ENCODE measurements around the gene FNDC11.
"Not testable (repeated sequence)": the region's sequence is repeated elsewhere in the genome, so short reads cannot be mapped to it uniquely, and the experiment has no call there.

FNDC11 gene

GRCh38 chr20:63568986-63569949, 15.3 kb downstream of the FNDC11 start:
- DNase-seq: no peak

DNA sequence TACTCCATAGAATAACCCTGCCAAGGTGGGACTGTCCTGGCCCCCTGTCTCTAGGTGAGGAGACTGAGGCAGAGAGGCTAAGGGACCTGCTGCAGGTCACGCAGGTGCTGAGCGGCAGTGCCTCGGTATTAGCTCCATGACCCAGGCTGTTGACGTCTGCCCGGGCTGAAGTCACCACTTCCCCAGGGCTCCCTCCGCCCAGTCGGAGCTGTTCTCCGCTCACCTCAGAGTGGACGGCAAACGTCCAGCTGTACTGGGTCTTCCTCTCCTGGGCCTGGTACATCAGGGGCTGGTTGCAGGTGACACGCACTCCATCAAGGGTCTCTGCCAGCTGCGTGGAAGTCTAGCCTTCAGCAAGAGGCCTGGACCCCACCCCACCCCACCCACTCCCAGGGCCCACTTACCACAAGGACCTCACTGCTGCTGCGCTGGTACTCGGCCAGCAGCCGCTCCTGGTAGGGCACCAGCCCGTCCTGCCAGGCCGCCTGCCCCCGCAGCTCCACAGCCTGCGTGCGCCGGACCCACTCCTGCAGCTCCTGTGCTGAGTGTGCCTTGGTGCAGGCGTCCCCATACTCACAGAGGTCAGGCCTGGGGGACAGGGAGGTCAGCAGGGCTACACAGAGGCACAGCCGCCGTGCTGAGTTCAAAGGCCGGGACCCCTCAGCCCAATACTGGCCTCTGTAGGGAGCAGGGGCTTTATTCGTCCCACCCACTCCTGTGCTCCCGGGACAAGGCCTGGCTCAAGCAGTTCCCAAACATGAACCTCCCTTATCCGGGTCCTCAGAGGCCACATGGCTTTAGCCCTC, 16.5 kb downstream of the FNDC11 start:
- no peak for DNase-seq

GRCh38 chr20:63571087-63571478, 17.1 kb downstream of the FNDC11 start:
- DNase-seq: not testable (repeated sequence)

GRCh38 chr20:63572071-63572787, 18.3 kb downstream of the FNDC11 start:
- no peak for DNase-seq

DNA sequence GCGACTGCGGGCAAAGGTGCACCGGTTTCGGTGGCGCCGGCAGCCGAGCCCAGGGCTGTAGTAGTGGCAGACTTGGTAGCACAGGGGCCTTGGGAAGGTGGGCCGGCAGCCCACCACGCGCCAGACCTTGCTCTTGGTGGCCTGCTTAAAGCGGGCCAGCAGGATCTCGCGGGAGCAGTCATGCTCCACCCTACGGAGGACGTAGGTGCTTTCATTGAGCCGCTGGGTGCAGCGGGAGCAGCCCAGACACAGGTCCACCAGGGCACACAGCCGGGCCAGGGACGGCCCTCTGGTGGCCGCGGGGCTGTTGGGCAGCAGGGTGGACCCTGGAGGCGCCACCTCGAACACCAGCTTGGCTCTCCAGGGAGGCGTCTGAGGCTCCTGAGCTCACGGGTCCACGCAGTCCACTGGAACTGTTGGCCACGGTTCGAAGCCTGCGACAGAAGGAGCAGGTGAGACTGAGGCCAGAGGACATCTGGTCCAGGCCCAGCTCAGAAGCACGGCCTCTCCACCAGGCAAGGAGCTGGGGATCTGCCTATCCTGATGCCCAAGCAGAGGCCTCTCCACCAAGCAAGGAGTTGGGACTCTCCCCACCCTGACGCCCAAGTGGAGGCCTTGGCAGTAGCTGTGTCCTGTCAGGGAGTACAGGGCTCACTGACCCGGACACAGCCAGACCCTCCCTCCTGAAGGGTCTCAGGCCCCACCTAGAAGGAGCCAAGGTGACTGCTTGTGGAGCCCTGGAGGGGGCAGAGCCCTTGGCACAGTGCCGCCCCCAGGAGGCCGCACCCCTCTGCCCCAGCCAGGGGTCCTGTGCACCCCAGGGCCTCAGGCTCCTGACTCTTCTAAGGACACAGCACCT, 19.1 kb downstream of the FNDC11 start:
- DNase-seq: no peak

DNA sequence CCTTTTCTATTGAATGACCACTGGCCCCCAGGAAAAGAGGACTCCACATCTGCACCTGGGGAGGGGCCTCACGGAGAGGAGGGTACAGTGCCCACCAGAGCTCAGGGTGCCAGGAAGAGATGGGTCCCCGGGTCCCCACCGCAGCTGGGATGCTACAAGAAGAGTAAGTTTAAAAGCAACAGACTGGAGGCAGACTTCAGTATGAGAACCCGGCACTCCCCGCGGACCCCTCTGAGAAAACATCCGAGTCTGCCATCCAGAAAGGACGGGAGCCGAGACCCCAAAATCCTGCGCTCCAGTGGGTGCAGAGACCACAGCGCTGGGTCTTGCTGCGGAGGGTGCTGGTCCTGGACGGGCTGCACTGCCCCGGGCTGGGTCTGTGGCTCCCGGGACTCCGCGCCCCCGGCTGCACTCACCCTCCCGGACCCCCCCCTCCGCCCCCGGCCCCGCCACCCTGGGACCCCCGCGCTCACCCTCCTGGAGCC, 19.7 kb downstream of the FNDC11 start:
- no peak for DNase-seq

DNA sequence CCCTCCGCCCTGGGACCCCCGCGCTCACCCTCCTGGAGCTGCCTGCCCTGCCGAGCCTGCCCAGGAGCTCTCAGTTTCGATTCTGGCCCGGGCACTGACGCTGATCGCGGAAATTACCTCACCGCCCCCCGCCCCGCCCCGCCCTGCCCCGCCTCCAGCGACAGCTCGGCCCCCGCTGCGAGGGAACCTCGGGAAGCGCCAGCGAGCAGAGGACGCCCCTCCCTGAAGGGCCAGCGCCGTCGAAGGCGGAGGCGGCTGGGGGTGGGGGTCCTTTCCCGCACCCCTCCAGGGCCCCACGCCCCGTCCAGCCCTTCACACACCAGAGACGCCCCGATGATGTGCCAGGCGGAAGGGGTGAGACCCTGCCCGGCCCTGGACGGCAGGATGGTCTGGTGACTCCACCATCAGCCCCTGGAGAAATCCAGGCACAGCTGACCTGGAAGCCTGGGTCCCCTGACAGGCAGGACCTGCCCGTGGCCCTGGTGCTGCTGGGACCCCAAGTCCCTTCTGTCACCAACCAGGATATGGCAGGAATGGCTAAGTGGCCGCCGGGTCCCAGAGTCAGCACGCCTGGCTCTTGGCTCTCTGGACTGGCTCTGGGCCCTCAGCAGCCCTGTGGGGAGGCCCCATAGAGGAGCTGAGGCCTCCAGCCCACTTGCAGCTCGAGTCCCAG, 20.3 kb downstream of the FNDC11 start, which contains the start of gene HELZ2:
Gene HELZ2 (minus strand): TSS at position 84 of the 673 bp plus-strand sequence. CDS start 1,854 bp downstream, outside the sequence.
- peak; percentile 70 for DNase-seq

- no peak for DNase-seq
These were observed 21.1 kb downstream of the FNDC11 start for GRCh38 chr20:63574829-63575743.

- DNase-seq: no peak
These were observed 22.4 kb downstream of the FNDC11 start for GRCh38 chr20:63576311-63576710.

DNA sequence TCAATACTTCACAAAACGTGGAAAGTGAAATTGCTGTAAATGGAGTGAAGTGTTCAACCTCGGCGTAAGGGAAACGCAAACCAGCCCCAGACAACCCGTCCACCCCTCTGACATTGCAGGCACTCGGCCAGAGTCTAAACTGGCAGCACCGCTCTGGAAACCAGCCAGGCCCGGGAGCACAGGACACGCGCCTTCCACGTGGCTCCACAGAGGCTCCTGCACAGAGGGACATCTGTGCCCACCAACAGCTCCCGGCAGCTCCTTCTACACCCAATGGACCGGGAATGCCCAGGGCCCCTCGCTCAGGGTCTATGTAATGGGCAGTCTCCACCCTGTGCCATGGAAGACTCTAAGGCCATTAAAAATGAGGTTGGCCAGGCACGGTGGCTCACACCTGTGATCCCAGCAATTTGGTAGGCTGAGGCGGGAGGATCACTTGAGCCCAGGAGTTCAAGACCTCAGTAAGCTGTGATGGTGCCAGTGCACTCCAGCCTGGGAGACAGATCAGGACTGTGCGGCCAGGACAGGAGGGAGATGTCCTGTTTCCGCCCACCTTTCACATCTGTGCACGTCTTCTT, 23.4 kb downstream of the FNDC11 start:
- DNase-seq: no peak

- no peak for DNase-seq
These were observed 24.5 kb downstream of the FNDC11 start for GRCh38 chr20:63578224-63579016.

DNA sequence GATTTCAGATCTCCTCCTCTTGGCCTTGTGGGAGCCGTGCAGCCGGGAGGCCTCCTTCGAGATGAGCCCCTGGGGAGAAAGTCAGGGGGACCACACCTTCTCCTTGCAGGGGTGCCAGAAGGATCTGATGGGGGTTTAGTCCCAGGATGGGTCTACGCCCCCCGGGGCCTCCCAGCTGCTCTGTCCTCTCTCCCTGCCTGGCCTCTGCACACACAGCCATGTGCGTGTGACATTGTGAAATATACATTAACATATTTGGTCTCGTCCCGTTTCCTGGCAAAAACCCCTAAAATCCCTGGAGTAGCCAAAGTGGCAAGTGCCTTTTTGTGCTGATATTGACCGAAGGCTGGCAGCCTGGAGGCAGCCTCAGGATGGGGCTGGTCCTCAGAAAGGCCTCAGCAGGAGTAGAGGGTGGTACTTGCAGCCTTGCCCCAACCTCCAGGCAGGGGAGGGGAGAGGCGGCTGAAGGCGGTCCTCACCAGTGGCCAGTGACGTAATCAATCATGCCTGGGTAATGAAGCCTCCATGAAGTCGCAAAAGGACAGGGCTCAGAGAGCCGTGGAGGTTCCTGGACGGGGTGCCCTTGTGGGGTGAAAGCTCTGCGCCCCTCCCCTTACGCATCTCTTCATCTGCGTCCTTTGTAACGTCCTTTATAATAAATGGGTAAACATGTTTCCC, 25.2 kb downstream of the FNDC11 start:
- no peak for DNase-seq

GRCh38 chr20:63580796-63581461, 27.0 kb downstream of the FNDC11 start:
- DNase-seq: peak; percentile 75

GRCh38 chr20:63582382-63583063, 28.6 kb downstream of the FNDC11 start:
- DNase-seq: no peak

GRCh38 chr20:63585616-63586565, 31.9 kb downstream of the FNDC11 start:
- DNase-seq: no peak

- DNase-seq: no peak
These were observed 32.8 kb downstream of the FNDC11 start for GRCh38 chr20:63586797-63587196.
